G401 (cell line): Measurements from ENCODE around the gene OR6B1. TPM values are rescaled to one million over a fixed set of nuclear protein-coding genes. Genes with fewer than 3 reads are reported as not detected.

ENCODE experiments used
- DNase-seq: peaks from one replicate; pipeline ENCODE4 v3.0.0-alpha.2; 2015; ENCODE audit warnings: low spot score
- in situ Hi-C: cut with HindIII; loops from 2 replicates; pipeline ENCODE4 v1.10.0; 2016; ENCODE audit warnings: low sequenced_read_pairs, mixed read lengths
- total RNA-seq: library from RNA; depleted of rRNA; stranded (reverse); fragments of >200 nt; shearing (Covaris generic); gene quantifications from 2 replicates; pipeline ENCODE4 v1.2.3, GENCODE V29; 2014; rRNA removed

OR6B1 gene
- total RNA-seq: not detected in 2 replicates

GRCh38 chr7:144000020-144000419 is at the start of gene OR6B1:
Gene OR6B1, plus strand, starts transcription at chr7:144000320. Its CDS starts 3,677 bp downstream, at chr7:144003997.
- in situ Hi-C loops: no loop called here
- DNase-seq: no peak

- in situ Hi-C loops: no loop called here
- DNase-seq: no peak
These were observed 46.7 kb upstream of the OR6B1 start for GRCh38 chr7:143953421-143953820.

- DNase-seq: no peak
- in situ Hi-C loops: no loop called here
These were observed 46.0 kb upstream of the OR6B1 start for GRCh38 chr7:143954135-143954534.

GRCh38 chr7:143954544-143954943 is 45.6 kb upstream of the OR6B1 start, which contains the start of gene OR2F1:
Gene OR2F1, plus strand, starts transcription at chr7:143954844. Its CDS starts 5,127 bp downstream, at chr7:143959971.
- DNase-seq: no peak
- in situ Hi-C loops: no loop called here

GRCh38 chr7:143958781-143959180 is 41.3 kb upstream of the OR6B1 start:
- no peak for DNase-seq
- in situ Hi-C loops: no loop called here

- no peak for DNase-seq
- in situ Hi-C loops: no loop called here
These were observed 39.1 kb upstream of the OR6B1 start for GRCh38 chr7:143960813-143961610.

- in situ Hi-C loops: no loop called here
- DNase-seq: no peak
These were observed 34.8 kb upstream of the OR6B1 start for GRCh38 chr7:143965280-143965679.

GRCh38 chr7:143967398-143967797 is 32.7 kb upstream of the OR6B1 start:
- in situ Hi-C loops: no loop called here
- DNase-seq: no peak

- no peak for DNase-seq
- in situ Hi-C loops: no loop called here
These were observed 26.2 kb upstream of the OR6B1 start for GRCh38 chr7:143973870-143974416.

GRCh38 chr7:143974459-143974858 is 25.7 kb upstream of the OR6B1 start:
- in situ Hi-C loops: no loop called here
- no peak for DNase-seq

GRCh38 chr7:143975617-143976016 is 24.5 kb upstream of the OR6B1 start:
- in situ Hi-C loops: no loop called here
- DNase-seq: no peak

- no peak for DNase-seq
- in situ Hi-C loops: no loop called here
These were observed 21.5 kb upstream of the OR6B1 start for GRCh38 chr7:143978585-143978984.

- in situ Hi-C loops: no loop called here
- DNase-seq: no peak
These were observed 20.8 kb upstream of the OR6B1 start for GRCh38 chr7:143979359-143979758.

- DNase-seq: no peak
- in situ Hi-C loops: no loop called here
These were observed 20.1 kb upstream of the OR6B1 start for GRCh38 chr7:143979998-143980397.

- DNase-seq: no peak
- in situ Hi-C loops: no loop called here
These were observed 19.2 kb upstream of the OR6B1 start for GRCh38 chr7:143980746-143981510.

GRCh38 chr7:143983960-143984359 is 16.2 kb upstream of the OR6B1 start:
- no peak for DNase-seq
- in situ Hi-C loops: no loop called here

- no peak for DNase-seq
- in situ Hi-C loops: no loop called here
These were observed 12.6 kb upstream of the OR6B1 start for GRCh38 chr7:143987513-143987912.

GRCh38 chr7:143988976-143989745 is 11.0 kb upstream of the OR6B1 start:
- in situ Hi-C loops: no loop called here
- no peak for DNase-seq

GRCh38 chr7:143992670-143993069 is 7.5 kb upstream of the OR6B1 start:
- no peak for DNase-seq
- in situ Hi-C loops: no loop called here
